Measurements from ENCODE around the gene GRIP2.

The GRIP2 gene

DNA sequence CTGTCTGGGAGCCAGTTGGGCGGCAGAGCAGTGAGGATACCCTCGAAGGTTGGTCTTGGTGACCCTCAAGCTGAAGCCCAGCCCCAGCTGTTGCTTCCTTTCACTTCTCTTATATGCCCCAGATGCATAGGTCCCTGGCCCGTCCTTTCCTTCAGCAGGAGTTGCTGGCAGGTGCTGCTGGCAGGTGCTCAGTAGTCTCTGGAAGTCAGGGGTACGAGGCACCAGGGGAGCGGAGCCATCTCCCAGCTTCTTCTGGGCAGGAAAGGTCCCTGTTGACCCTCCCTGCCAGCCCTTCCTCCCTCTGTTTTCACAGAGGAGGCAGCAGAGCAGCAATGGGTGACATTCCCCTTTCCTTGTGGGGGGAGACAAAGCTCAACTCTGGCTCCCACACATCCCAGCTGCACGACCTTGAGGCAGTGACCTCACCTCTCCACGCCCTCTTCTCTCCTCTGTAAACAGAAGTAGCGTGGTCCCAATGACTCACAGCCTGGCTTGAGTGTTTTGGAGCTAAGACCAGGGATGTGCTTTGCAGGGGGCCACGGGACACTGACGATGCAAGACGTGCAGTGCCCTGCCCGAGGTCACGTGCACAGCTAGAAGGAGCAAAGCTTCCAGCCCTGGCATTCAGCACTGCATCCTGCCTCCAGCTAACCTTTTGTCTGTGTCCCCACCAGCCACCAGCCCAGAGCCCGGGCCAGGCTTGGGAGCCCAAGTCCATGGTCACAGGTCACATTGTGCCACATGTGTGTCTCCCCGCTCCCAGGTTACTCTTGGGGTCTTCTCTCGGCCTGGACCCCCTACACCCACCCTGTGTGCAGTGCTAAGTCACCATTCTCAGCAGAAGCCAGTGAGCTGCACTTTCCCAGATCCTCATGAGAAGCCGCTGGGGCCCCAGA is 88.0 kb downstream of the GRIP2 start:
- DNase-seq (ENCODE audit: low spot score), result no peak

DNA sequence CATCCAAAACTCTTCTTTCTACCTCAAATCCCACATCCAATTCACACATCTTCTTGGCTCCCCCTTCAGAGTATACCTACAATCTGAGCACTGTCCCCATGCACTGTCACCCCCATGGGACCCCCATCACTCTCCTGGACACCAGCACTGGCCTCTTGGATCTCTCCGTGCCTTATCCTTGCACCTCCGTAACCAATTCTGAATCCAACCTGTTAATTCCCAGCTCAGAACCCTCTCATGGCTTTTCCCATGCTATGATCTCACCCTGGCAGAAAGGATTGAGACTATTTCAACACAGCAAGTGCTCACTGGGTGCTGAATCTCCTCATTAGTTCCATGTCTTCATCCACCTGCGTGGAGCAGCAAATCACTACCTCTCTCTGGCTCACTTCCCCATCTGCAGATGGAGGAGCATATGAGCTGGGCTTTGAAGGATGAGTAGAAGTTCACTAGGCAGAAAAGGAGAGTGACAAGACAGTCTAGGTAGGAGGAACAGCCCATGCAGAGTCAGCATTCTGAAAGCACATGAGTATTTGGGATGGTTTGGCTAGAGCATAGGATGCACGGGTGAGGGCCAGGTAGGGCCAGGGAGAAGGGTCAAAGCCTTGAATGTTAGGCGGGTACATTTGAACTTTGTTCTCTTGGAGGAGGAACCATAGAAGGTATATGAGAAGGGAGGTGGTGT is 89.1 kb downstream of the GRIP2 start:
- DNase-seq (ENCODE audit: low spot score), result no peak

DNA sequence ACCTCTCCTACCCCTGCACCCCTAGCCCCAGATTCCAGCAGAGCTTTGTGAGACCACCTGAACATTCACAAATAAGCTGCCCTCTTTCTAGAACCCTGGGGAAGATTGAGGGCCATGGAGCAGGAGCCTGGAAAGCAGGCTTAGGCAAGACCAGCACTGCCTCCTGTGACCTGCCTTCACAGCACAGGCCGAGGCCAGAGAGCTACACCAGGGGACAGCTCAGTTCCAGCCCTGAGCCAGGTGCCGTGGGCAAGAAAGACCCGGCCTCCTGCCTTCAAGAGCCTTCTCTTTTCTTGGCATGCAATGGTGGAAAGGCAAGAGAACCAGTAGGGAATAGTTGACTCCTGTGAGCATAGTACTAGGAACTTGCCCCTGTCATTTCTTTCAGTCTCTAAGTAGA is 89.6 kb downstream of the GRIP2 start:
- no peak for DNase-seq (ENCODE audit: low spot score)

DNA sequence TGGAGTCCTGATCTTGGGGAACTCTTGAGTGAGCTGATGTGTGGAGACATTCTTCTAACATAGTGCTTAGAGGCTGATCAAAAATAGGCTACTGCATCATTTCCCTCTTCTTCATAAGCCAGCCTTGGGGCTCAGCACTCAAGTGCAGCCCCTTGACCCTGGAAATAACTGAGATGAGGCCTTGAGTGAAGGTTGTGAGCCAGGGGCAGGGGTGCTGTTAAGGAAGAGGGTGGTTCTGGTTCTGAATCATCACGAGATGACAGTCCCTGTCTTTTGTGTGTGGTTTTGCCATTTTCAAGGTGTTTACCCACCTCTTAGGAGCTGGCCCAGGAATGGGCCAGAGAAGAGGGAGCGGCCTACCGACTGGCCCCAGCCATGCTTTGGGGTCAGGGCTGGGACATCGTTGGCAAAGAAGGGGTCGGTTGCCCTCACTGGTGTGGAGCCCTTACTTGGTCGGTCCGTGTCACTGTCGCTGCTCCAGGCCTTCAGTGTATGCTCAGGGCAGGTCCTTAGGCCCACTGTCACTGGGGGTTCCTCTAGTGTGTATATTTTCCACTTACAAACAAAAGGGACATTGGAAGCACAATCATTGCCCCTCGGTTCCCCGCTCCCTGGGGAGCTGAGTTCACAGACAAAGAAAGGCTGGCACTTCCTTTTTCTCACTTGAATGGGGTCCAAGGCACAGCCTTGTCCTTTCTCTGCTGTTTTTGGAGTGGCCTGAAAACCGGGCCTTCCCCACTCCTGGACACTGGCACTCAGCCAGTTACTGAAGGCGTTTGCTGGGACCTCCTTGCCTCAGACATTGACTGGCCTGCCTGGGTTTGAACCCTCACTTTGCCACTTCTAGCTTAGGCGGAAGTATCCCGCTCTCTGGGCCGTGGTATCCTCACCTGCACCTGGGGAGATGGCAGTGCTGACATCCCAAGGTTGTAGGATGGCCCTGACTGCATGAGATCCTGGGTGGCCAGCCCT is 91.1 kb downstream of the GRIP2 start:
- no peak for DNase-seq (ENCODE audit: low spot score)

DNA sequence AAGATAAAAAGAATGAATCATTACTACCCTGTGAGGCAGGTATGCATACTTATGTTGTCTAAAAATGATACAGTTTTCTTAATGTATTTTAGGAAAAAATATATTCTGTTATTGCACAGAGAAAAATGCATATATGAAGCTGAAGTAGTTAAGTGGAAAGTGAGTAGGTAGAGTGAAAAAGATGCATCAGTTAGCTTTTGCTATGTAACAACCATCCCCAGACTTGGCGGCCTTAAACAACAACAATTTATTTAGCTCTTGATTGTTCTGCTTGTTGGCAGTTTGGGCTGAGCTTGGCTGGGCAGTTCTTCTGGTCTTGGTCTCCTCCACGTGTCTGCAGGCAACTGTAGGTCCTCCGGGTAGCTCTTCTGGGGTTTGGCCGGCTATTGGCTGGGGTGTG is 92.1 kb downstream of the GRIP2 start:
- no peak for DNase-seq (ENCODE audit: low spot score)

DNA sequence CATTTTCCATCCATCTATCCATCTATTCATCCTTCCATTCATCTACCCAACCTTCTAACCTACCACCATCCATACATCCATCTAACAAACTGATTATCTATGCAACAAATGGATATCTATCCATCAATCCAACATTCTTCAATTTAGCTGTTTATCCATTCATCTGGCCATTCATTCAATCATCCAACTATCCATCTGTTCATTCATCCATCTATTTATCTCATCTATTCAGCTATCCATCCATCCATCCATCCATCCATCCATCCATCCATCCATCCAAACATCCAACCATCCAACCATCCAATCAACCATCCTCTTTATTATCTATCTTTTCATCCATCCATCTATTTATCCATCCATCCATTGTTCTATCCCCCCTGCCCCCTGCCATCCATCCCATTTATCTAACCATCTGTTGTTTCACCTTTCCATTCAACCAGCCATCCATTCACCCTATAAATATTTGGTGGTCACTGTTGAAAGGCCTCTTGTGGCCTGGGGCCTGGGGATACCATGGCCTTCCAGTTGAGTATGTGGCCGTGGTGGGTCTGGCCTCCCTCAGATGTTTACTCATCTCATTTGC is 93.1 kb downstream of the GRIP2 start:
- no peak for DNase-seq (ENCODE audit: low spot score)

DNA sequence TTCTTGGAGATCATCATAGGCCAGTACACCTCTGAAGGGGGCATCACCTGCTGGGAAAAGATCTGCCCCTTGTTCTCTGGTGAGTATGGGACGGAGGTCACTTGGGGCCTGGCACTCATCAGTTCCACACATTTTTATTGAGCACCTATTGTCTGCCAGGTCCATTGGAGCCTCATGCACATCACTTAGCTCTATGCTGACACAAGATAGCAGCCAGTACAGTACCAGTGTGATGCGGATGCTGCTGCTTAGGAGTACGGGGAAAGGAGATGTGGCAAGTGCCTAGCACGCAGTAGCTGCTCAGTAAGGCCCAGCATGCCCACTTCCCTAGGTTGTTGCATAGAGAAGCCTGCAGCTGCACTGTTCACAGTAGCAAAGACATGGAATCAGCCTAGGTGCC is 94.4 kb downstream of the GRIP2 start:
- DNase-seq (ENCODE audit: low spot score), result no peak

DNA sequence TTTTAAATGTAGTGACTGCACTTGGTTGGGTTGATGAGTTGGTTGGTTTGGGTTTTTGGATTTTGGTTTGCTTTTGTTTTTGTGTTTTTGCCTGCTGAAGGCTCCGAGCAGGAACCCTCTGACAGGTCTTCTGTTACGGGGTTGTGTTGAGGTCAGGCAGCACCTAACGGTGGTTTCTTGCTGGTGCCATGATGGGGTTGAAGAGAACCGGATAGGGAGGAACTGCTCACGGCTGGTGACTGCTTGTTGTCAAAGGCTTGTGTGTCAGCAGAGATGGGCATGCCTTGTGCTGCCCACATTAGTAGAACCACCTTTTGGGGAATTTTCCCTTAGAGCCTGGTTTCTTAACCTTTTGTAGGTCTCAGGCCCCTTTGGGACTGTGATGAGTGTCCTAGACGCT is 95.8 kb downstream of the GRIP2 start:
- no peak for DNase-seq (ENCODE audit: low spot score)

DNA sequence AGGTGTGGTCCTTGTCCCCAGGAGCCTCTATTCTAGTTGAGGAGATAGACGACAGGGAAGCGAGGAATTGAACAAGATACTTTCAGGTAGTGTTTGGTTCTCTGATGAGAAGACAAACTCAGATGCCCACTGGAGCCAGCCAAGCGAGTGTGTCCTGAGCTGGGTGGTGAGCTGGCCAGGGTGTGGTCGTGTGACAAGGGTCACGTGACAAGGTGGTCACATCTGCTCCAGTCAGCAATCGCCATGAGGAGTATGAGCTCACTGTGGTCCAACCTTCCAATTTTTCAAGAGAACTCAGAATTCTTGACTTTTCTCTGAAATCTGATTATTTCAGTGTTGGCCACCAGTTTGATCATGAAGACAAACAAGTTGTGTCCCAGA is 98.2 kb downstream of the GRIP2 start:
- DNase-seq (ENCODE audit: low spot score), result no peak

DNA sequence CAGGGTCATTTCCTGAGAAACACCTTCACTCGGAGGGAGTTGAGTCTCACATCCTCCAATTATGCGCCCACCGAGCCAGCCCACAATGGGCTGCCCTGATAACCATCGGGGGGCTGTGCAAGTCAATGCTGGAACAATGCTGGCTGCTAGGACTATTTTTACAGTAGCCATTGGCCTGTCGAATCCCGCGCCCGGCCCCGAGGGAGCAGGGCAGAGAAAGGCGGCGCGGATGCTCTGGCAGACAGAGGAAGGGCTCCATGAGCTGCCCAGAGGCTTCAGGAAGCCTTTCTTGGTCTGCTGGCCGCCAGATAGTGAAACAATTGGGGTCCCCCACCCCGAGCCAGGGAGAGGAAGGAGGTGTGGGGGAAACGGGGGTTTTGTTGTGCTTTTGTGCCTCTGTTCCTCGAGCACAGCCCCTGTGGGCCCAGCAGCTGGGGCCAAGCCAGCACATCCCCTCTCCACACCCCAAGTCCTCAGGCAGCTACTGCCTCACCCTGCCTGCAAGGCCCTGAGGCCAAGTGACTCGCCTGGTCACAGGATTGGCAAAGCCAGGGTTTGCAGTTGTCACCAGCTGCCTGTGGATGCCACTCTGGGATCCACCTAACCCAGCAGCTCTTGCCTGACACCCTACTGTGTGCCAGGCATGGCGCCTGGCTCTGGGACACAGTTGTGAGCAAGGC is 98.8 kb downstream of the GRIP2 start:
- no peak for DNase-seq (ENCODE audit: low spot score)

DNA sequence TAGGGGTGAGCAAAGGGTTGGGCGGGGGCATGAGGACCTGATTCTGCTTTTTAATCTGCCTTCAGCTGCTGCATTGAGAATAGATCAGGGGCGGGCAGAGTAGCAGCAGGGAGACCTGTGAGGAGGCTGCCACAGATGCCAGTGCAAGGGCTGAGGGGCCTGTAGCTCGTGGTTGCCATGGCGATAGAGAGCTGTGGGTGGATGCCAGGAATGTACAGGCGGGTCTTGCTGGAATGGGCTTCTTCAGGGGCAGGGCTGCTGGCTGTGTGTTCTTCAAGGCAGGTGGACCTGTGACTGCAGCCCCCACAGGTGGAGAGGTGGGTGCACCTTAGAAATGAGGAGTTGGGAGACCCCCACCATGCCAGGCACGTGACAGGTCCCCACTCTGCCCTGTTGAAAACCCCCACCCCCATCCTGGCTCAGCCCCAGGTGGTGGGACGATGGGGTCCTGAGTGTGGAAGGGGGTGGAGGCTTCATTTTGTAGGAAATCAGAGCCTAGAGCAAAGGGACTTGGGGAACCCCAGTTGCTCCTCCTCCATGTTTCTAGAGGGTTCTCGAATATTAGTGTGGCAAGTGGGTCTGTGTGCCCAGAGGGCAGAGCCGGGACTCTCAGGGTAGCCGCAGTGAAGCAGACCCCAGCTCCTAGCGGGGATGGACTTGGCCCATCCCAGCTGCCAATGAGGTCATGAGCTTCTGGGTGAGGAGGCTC is 99.5 kb downstream of the GRIP2 start:
- DNase-seq (ENCODE audit: low spot score), result no peak

DNA sequence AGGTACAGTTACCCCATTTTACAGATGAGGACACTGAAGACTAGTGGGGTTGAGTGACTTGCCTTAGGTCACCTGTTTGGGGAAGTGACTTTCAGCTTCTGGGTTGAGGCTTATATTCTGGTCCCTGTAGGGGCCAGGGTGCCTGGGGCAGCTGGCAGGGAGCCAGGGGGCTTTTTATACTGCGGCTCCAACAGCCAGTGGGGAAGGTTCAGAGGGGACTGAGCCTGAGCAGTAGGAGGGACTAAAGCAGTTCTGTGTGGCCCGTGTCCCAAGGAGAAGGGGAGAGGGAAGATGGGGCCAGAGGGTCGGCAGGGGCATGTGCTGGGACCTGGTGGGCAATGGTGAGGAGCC is 100.0 kb downstream of the GRIP2 start:
- no peak for DNase-seq (ENCODE audit: low spot score)

DNA sequence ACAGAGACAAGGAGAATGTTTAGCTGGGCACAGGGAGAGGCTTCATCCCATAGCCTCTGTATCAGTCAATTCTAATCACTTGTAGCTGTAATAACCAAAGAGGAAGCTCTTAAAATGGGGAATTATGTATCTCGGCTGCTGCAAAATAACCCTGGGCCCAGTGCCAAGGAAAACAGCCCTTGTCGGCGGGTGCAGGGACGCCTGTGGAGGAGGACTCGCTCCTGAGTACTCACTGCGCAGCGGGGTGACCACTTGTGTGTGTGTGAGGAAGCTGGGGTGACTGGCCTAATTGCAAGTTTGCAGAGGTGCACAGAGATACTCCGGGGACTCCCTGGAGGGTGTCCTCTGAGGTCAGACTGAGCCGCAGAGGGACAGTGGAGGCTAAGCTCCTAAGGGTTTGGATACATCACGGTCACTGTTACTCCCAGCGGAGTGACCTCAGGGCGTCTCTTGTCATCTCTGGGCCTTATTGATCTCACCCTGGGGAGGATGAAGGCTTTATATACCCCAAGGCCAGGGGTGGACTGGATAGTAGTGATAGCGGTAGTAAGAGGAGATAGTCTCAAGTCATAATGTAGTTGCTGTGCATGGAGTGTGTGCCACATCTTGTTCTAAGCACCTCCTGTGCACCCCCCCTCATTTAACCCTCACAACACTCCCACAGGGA is 100.5 kb downstream of the GRIP2 start:
- no peak for DNase-seq (ENCODE audit: low spot score)
